Measurements from ENCODE around the gene SPDYE11. TPM values are rescaled to one million over a fixed set of nuclear protein-coding genes. Genes with fewer than 3 reads are reported as not detected.
"Not testable (repeated sequence)": the region's sequence is repeated elsewhere in the genome, so short reads cannot be mapped to it uniquely, and the experiment has no call there.

Gene SPDYE11
- polyA plus RNA-seq, 3 donors: not detected

- H3K9me3 Mint-ChIP-seq; H3K27me3 ChIP-seq (ENCODE audit: control insufficient read depth in 2 of 2, insufficient read depth in 2 of 2, low read length in 2 of 2); H3K27me3 Mint-ChIP-seq (ENCODE audit: low read depth in 3 of 3); intact Hi-C loops (cut with micrococcal nuclease); H3K36me3 Mint-ChIP-seq; H3K79me2 ChIP-seq (ENCODE audit: insufficient read depth, low read length); H3K9me3 ChIP-seq (replicated peaks in 1 of 2; ENCODE audit: control insufficient read depth in 1 of 2, insufficient read depth in 1 of 2, low read length in 2 of 2); H3K4me1 Mint-ChIP-seq; H3K4me2 ChIP-seq (replicated peaks; ENCODE audit: extremely low read depth, low read length, poor library complexity, severe bottlenecking); H4K20me1 ChIP-seq (ENCODE audit: insufficient read depth, low read length); H3K36me3 ChIP-seq (replicated peaks in 1 of 2; ENCODE audit: control insufficient read depth in 1 of 2, insufficient read depth in 2 of 2, low read length in 2 of 2): not testable (repeated sequence)
- peak overlapping the region; percentile 96 to 99 (median 98) for H3K27ac Mint-ChIP-seq
- peak overlapping the region; percentile 63 for H2AFZ ChIP-seq (ENCODE audit: insufficient read depth, low read depth, low read length, poor library complexity, severe bottlenecking)
- peak overlapping the region; percentile 65 for H3K9ac ChIP-seq (ENCODE audit: insufficient read depth, low read length, poor library complexity, severe bottlenecking)
- WGBS (ENCODE audit: insufficient coverage): under 1% methylated on average over 22 of the region's 66 CpGs
- peak overlapping the region; percentile 53 to 79 (median 69) for H3K4me3 ChIP-seq (replicated peaks in 1 of 3; ENCODE audit: low read depth in 2 of 3, low read length in 3 of 3)
- peak in 2 of 3 donors; percentile 80 to 81 for DNase-seq
- H3K27ac ChIP-seq (ENCODE audit: low read depth in 1 of 2, low read length in 2 of 2): peak overlapping the region; percentile 72 to 81
- H3K4me1 ChIP-seq (ENCODE audit: control insufficient read depth in 1 of 2, insufficient read depth in 2 of 2, low read length in 2 of 2): peaks cover 3 to 10% of the 10 kb centered on the region in 2 donors
- H3K4me3 Mint-ChIP-seq: peak overlapping the region; percentile 95 to 97
These were observed 51.8 kb downstream of the SPDYE11 start for GRCh38 chr7:73005693-73006447.

GRCh38 chr7:73005356-73005692 lies 52.4 kb downstream of the SPDYE11 start:
- peak overlapping the region; percentile 96 to 99 (median 98) for H3K27ac Mint-ChIP-seq
- peak overlapping the region; percentile 63 for H2AFZ ChIP-seq (ENCODE audit: insufficient read depth, low read depth, low read length, poor library complexity, severe bottlenecking)
- intact Hi-C loops (cut with micrococcal nuclease); H3K9me3 Mint-ChIP-seq; H3K27me3 Mint-ChIP-seq (ENCODE audit: low read depth in 3 of 3); DNase-seq; H4K20me1 ChIP-seq (ENCODE audit: insufficient read depth, low read length); H3K9me3 ChIP-seq (replicated peaks in 1 of 2; ENCODE audit: control insufficient read depth in 1 of 2, insufficient read depth in 1 of 2, low read length in 2 of 2); H3K4me2 ChIP-seq (replicated peaks; ENCODE audit: extremely low read depth, low read length, poor library complexity, severe bottlenecking); H3K79me2 ChIP-seq (ENCODE audit: insufficient read depth, low read length); H3K36me3 Mint-ChIP-seq; H3K36me3 ChIP-seq (replicated peaks in 1 of 2; ENCODE audit: control insufficient read depth in 1 of 2, insufficient read depth in 2 of 2, low read length in 2 of 2); H3K27me3 ChIP-seq (ENCODE audit: control insufficient read depth in 2 of 2, insufficient read depth in 2 of 2, low read length in 2 of 2); H3K4me1 Mint-ChIP-seq: not testable (repeated sequence)
- peak overlapping the region; percentile 65 for H3K9ac ChIP-seq (ENCODE audit: insufficient read depth, low read length, poor library complexity, severe bottlenecking)
- peak overlapping the region; percentile 53 to 79 (median 69) for H3K4me3 ChIP-seq (replicated peaks in 1 of 3; ENCODE audit: low read depth in 2 of 3, low read length in 3 of 3)
- peaks cover 3 to 10% of the 10 kb centered on the region in 2 donors for H3K4me1 ChIP-seq (ENCODE audit: control insufficient read depth in 1 of 2, insufficient read depth in 2 of 2, low read length in 2 of 2)
- H3K4me3 Mint-ChIP-seq: peak overlapping the region; percentile 95 to 97
- peak overlapping the region; percentile 72 to 81 for H3K27ac ChIP-seq (ENCODE audit: low read depth in 1 of 2, low read length in 2 of 2)
- WGBS (ENCODE audit: insufficient coverage): 0% methylated on average over 12 of the region's 30 CpGs

DNA sequence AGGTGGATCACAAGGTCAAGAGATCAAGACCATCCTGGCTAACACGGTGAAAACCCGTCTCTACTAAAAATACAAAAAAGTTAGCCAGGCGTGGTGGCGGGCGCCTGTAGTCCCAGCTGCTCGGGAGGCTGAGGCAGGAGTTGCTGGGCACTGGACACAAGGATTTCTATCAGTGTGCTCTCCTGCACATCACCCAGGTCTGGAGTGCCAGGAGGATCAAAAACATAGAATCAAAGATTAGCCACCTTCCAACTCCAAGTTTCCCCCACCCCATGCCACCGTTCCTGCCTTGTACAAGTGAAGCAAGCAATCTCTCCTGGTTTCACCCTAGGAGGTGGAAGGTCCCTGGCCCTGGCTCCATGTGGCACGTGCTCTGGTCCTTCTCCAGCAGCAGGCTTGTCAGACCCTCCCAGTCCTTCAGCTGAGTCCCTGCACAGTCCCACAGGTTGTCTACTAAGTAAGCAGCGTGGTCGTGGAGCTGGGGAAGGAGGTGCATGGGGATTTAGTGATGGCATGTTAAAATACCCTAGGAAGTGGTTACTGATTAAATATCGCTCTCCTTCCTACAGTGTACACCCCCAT lies 59.7 kb downstream of the SPDYE11 start:
- H3K4me1 ChIP-seq (ENCODE audit: control insufficient read depth in 1 of 2, insufficient read depth in 2 of 2, low read length in 2 of 2); H2AFZ ChIP-seq (ENCODE audit: insufficient read depth, low read depth, low read length, poor library complexity, severe bottlenecking); DNase-seq; H3K27ac ChIP-seq (ENCODE audit: low read depth in 1 of 2, low read length in 2 of 2); H3K9me3 Mint-ChIP-seq; H3K27ac Mint-ChIP-seq; intact Hi-C loops (cut with micrococcal nuclease); H3K4me2 ChIP-seq (replicated peaks; ENCODE audit: extremely low read depth, low read length, poor library complexity, severe bottlenecking); H3K4me3 Mint-ChIP-seq; H3K9me3 ChIP-seq (replicated peaks in 1 of 2; ENCODE audit: control insufficient read depth in 1 of 2, insufficient read depth in 1 of 2, low read length in 2 of 2); H3K36me3 Mint-ChIP-seq; H3K4me1 Mint-ChIP-seq; H3K36me3 ChIP-seq (replicated peaks in 1 of 2; ENCODE audit: control insufficient read depth in 1 of 2, insufficient read depth in 2 of 2, low read length in 2 of 2); H4K20me1 ChIP-seq (ENCODE audit: insufficient read depth, low read length); H3K79me2 ChIP-seq (ENCODE audit: insufficient read depth, low read length); H3K27me3 ChIP-seq (ENCODE audit: control insufficient read depth in 2 of 2, insufficient read depth in 2 of 2, low read length in 2 of 2); H3K27me3 Mint-ChIP-seq (ENCODE audit: low read depth in 3 of 3); H3K9ac ChIP-seq (ENCODE audit: insufficient read depth, low read length, poor library complexity, severe bottlenecking); H3K4me3 ChIP-seq (replicated peaks in 1 of 3; ENCODE audit: low read depth in 2 of 3, low read length in 3 of 3): not testable (repeated sequence)
- WGBS (ENCODE audit: insufficient coverage): no CpG with 5 or more reads among the region's 11 CpGs

Small RNA genes lying within 50 kb of the gene (small RNA-seq; reads per million reads assigned to genes)
- gene RF00019 (ENCODE audit: insufficient read length, low read depth): not detected

Other genes starting within 250 kb of the SPDYE11 start
- 1 to 10 TPM in 1 of 3 donors, under 1 TPM in 2; 0.17 to 2.9 (median 0.31) TPM for gene TYW1B, start 229.7 kb downstream of the SPDYE11 start, polyA plus RNA-seq
- 10 to 100 TPM in 1 of 3 donors, 1 to 10 TPM in 2; 3.4 to 18.8 (median 5.1) TPM for gene POM121, start 132.8 kb downstream of the SPDYE11 start, polyA plus RNA-seq
- under 1 TPM in 1 of 3 donors, not detected in 2; 0.08 TPM for gene TRIM74, start 88.4 kb downstream of the SPDYE11 start, polyA plus RNA-seq
- not detected for gene SPDYE8, start 28.1 kb downstream of the SPDYE11 start, polyA plus RNA-seq
- gene SPDYE9, start 28.1 kb upstream of the SPDYE11 start, polyA plus RNA-seq: not detected

All from CD14-positive monocyte (primary cell).